DLD1 (cell line): ENCODE results near the gene PFAS.
"Not testable (repeated sequence)": the region's sequence is repeated elsewhere in the genome, so short reads cannot be mapped to it uniquely, and the experiment has no call there.

Experiments
- in situ Hi-C: cut with HindIII; loops from 2 replicates; pipeline ENCODE4 v1.10.0; 2017; ENCODE audit warnings: low sequenced_read_pairs

The PFAS gene

GRCh38 chr17:8248751-8249607 lies at the start of gene PFAS:
Gene PFAS, plus strand, starts transcription at chr17:8249289. Its CDS starts 4,649 bp downstream, at chr17:8253938.
- in situ Hi-C loops = no loop called here

GRCh38 chr17:8204761-8205555 lies 44.1 kb upstream of the PFAS start:
- in situ Hi-C loops = no loop called here

- in situ Hi-C loops = no loop called here
Measured at GRCh38 chr17:8206536-8206935, 42.6 kb upstream of the PFAS start.

- in situ Hi-C loops = no loop called here
Measured at GRCh38 chr17:8209907-8210760, 39.0 kb upstream of the PFAS start, which contains the start of gene AURKB. Gene AURKB, minus strand, starts transcription at chr17:8210575. Its CDS starts 351 bp downstream, at chr17:8210224.

GRCh38 chr17:8210761-8211458 lies 38.2 kb upstream of the PFAS start:
- in situ Hi-C loops = no loop called here

- in situ Hi-C loops = no loop called here
Measured at GRCh38 chr17:8212312-8213180, 36.5 kb upstream of the PFAS start.

- in situ Hi-C loops = not testable (repeated sequence)
Measured at GRCh38 chr17:8214000-8214399, 35.1 kb upstream of the PFAS start.

- in situ Hi-C loops = no loop called here
Measured at GRCh38 chr17:8220783-8221662, 28.1 kb upstream of the PFAS start.

GRCh38 chr17:8221663-8222379 lies 27.3 kb upstream of the PFAS start:
- in situ Hi-C loops = no loop called here

GRCh38 chr17:8222380-8222629 lies 26.8 kb upstream of the PFAS start:
- in situ Hi-C loops = no loop called here

- in situ Hi-C loops = no loop called here
Measured at GRCh38 chr17:8222630-8223355, 26.3 kb upstream of the PFAS start.

- in situ Hi-C loops = no loop called here
Measured at GRCh38 chr17:8223356-8224126, 25.5 kb upstream of the PFAS start.

GRCh38 chr17:8224891-8225812 lies 23.9 kb upstream of the PFAS start:
- in situ Hi-C loops = no loop called here

GRCh38 chr17:8225813-8226535 lies 23.1 kb upstream of the PFAS start:
- in situ Hi-C loops = no loop called here
